SW 1271 (cell line): ENCODE results near the gene IFIT3.

Experiments used
- DNase-seq, 2 experiments: peaks; one replicate each; lab custom pipeline; 2025; lab: John Stamatoyannopoulos, UW

The IFIT3 gene

GRCh38 chr10:89357975-89358374, 30.2 kb downstream of the IFIT3 start:
- no peak for DNase-seq

DNA sequence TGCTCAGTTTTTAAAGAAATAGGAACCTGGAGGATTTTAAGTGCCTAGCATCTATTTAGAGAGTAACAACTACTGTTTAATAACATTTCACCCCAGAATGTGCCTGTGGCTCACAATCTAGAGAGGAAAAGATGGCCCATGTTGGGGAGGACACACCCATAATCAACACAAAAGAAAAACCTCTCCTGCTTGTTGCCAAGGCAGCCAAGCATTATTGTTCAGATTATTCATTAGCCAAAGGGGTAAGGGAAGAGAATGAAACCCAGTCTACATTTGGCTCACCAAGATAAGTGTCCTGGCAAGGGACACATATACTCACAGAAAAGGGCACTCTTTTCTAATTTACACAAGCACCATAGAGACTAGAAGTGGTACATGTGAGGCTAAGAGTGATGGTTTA, 32.4 kb downstream of the IFIT3 start:
- no peak for DNase-seq

DNA sequence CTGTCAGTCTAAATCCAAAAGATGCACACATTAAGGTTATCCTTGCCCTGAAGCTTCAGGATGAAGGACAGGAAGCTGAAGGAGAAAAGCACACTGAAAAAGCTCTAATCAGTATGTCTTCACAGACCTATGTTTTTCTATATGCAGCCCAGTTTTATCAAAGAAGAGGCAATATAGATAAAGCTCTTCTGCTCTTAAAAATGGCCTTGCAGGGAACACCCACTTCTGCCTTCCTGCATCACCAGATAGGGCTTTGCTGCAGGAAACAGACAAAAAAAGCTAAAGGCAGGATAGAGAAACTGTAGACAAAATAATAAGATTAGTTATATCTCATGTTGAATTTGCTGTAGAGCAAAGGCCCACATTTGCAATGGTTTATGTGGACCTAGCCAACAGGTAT, 35.1 kb downstream of the IFIT3 start:
- no peak for DNase-seq

GRCh38 chr10:89363729-89364442, 36.1 kb downstream of the IFIT3 start:
- no peak for DNase-seq

DNA sequence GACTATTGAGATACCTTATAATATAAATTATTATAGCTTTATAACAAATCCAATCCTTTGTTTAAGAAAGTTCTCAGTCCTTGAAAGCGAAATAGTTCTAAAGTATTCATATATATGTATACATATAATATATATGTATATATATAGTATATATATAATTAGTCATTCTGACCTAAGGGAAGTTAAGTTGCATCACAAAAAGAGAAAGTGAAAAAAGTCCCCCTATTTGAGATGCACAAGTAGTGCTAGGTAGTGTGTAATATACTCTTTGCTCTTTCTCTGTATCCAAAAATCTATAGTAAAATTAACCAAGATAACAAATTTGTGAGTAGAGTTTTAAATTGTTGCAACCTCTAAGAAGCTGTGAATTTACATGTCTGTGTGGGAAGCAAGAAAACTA, 36.7 kb downstream of the IFIT3 start:
- no peak for DNase-seq

GRCh38 chr10:89367529-89367928, 39.7 kb downstream of the IFIT3 start:
- DNase-seq = no peak

DNA sequence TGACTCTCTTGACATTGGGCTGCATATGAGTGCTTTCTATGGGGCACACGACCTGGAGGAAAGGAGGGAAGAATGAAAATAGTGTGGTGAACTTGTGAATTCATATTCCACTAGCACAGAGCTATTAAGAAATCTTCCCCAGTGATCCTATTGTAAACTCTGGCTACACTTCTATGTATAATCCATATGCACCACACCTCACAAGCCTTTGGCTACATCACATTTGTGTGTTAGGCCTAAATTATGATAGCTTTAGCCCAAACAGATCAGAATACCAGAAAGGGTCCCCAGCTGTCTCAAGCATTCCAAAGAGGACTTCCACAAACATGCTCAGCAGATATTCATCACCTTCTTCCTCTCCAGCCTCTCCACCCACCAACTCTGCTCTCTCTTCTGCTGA, 40.3 kb downstream of the IFIT3 start:
- no peak for DNase-seq

DNA sequence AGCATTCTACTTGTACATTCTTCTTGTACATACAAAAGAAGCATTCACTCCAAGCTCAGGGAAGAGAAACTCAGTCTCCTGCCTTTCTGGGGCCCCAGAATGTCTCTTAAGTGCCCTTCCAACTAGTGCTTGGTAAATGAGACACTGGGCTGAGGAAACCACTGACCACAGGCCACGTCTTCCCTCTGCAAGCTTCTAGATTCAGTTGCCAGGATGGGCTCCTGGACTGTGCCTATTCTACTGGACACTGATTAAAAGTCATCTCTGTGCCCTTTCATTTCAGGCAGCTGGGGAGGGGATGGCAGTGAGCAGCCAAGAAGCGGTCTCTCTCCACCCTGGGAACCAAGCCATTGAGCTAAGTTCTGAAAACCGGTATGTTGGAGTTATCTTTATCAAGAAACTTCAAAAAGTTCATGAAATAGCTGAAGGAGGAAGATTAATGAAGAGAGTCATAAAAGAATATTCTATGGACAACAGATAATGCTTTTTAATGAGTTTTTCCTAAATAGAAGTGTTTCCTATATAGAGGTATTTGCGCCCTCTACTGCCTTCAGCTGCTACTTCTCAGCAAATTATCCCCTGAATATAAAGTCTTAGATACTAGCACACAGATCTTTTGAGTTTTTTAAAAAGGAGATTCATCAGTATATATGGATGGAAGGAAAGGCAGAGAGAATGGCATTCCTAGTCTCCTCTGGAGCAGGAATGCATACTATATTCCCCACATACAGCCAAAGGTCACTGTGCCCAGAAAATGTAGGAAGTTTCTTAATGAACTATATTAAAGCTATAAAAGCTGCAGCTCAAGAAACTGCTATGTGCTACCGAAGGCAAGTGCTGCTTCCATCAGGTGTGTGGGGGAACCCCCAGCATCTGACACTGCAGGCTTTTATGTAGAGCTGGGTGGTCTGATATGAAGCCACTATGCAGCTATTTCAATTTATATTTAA, 41.6 kb downstream of the IFIT3 start:
- DNase-seq = peak in 1 of 2 experiments; percentile 7

- DNase-seq = no peak
Observed at GRCh38 chr10:89371079-89371478, 43.3 kb downstream of the IFIT3 start.

DNA sequence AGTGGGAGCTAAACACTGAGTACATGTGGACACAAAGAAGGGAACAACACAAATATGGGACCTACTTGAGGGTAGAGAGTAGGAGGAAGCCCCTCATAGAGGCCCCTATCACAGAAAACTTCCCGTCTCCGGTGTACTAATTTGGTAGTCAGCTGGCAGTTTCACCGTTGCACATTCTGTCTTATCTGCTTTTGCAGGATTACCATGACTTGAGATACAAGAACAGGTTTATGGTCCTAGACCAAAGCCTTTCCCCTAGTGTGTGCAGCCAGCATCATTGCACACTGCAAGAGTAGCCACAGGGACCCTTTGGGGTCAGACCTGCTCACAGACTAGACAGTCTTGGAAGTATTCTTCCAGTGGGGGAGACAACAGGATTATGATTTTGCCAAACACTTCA, 44.2 kb downstream of the IFIT3 start:
- DNase-seq = no peak

DNA sequence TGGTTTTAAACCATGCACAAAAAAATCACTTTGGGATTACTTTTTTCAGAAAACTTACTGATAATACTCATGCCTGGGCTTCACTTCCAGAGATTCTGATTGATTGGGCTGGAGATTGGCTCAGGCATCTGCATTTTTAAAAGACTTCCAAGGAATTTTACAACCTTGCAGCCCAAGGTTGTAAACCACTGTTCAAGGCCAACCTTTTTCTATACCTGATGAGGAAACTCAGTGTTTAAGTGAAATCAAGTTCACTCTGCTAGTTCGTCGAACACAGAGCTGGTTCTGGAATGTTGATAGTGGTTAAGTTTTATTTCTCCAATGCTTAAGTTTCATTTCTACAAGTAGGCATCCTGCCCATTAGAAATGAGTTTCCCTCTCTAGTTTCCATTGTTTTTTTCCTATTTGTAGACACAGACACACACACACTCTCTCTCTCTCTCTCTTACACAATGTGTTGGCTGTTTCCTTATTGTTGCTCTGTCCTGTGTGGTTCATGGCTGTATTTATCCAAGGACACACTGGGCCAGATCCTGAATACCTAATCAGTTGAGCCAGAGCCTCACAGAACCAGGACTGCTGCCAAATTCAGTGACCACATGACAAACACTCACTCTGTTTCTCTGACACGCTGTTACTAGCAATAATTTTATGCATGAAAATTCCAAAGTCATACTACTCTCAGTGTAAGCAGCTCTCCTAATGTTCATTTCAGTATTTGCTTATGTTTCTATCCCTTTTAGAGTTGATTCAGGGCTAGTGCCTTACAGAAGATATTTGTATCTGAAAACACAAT, 46.3 kb downstream of the IFIT3 start:
- DNase-seq = no peak

- DNase-seq = no peak
Observed at GRCh38 chr10:89374713-89375141, 46.9 kb downstream of the IFIT3 start.

- no peak for DNase-seq
Observed at GRCh38 chr10:89377705-89378637, 50.2 kb downstream of the IFIT3 start, which contains the start of gene IFIT1B. TSS of gene IFIT1B (plus strand) at chr10:89378056. CDS start at chr10:89378136, 80 bp downstream.

DNA sequence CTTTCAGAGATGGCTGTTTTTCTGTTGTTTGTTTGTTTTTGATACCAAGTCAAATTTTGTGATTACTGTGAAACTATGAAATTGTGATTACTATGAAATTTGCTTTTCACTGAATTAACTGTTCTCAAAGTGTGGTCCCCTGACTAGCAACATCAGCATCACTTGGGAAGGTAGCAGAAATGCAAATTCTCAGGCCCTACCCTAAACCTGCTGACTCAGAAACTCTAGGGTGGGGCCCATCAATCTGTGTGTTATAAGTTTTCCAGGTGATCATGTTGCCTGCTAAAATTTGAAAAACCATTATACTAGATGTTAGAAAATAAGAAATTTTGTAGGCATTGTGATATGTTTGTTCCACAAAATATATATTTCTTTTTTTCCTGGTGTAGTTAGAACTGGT, 51.3 kb downstream of the IFIT3 start:
- no peak for DNase-seq

- DNase-seq = no peak
Observed at GRCh38 chr10:89382757-89383156, 55.0 kb downstream of the IFIT3 start.

DNA sequence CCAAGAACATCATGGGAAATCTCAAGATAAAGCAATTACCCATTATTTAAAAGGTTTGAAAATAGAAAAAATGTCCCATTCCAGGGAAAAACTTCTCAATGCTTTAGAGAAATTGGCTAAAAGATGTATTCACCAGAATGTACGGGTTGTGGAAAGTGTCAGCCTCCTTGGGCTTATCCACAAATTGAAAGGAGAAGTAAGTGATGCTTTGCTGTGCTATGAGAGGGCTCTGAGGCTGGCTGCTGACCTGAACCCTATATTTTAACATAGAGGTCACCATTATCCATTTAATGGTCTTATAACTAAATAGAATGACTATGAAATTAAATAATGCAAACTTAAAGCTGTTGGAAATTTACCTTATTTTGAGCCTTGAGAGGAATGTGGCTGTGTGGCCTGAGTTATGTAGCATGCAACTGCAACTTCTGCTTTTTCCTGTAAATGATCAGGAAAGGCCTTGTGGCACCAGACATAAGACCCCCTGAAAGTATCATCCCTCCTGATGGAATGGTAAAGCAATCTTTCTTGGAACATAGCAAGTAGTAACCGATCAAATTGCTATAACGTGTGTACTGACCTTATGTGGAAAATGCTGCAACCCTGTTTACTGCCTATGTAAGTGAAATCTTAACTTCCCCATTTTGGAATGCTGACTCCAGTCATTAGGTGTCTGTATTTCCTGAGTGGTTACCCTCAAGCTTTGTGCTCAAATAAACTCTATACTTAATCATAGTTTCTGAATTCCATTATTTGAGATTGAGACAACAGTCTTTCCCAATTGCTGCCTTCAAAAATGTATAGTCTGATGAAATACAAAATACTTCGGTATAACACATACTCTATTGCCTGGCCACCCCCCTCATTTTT, 56.9 kb downstream of the IFIT3 start:
- DNase-seq = no peak

- no peak for DNase-seq
Observed at GRCh38 chr10:89388806-89389205, 61.0 kb downstream of the IFIT3 start.

DNA sequence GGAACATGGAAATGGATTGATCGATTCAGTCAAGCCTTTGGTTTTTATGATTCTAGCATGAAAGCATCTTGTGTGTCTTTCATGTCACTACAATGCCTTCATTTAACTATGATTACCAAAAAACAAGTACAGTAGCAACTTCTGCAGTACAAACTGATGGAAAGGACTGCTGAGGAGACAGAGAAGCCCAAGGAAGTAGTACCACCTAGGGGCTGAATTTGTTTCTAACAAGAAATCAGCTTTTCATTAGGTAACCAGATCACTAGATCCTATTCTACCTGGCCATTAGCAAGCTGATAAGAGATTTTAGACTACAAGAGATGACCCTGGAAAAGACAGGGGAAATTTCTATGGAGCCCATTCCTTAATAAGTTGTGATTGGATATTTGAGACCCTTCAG, 61.5 kb downstream of the IFIT3 start:
- DNase-seq = peak in 1 of 2 experiments; percentile 34
